Measurements from ENCODE around the gene TMEM167B.

DNA sequence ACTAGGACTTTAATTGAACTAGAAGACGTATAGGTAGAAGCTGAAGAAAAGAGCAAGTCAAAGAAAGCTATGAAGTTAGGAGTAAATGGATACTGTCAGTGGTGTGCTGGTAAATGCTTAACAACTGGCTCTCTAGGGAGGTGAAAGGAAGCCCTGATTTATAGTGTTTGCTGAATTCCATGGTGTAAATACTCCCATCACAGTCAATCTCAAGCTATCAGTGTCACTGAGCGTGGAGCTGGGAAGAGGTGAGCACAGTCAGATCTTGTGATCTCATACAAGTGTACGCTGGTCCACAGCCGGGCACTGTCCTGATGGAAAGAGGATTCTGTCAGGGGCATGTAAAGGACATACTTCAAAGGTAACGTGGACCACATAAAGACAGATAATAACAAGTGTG lies 51.7 kb downstream of the TMEM167B start:
- TF ChIP-seq, protein P1, sequence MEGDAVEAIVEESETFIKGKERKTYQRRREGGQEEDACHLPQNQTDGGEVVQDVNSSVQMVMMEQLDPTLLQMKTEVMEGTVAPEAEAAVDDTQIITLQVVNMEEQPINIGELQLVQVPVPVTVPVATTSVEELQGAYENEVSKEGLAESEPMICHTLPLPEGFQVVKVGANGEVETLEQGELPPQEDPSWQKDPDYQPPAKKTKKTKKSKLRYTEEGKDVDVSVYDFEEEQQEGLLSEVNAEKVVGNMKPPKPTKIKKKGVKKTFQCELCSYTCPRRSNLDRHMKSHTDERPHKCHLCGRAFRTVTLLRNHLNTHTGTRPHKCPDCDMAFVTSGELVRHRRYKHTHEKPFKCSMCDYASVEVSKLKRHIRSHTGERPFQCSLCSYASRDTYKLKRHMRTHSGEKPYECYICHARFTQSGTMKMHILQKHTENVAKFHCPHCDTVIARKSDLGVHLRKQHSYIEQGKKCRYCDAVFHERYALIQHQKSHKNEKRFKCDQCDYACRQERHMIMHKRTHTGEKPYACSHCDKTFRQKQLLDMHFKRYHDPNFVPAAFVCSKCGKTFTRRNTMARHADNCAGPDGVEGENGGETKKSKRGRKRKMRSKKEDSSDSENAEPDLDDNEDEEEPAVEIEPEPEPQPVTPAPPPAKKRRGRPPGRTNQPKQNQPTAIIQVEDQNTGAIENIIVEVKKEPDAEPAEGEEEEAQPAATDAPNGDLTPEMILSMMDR (conservative IDR thresholded peaks at IDR 0.05; ENCODE audit: low read depth, low read length) = no peak
- TF ChIP-seq RAD21 (IDR thresholded peaks at IDR 0.05; ENCODE audit: low read length) (no peak), MXI1 (IDR thresholded peaks at IDR 0.05; ENCODE audit: borderline replicate concordance, low read depth, low read length) (no peak), POLR2A (IDR thresholded peaks at IDR 0.05; ENCODE audit: low read depth, low read length) (no peak), CEBPB (IDR thresholded peaks at IDR 0.05; ENCODE audit: low read depth, low read length) (no peak)
- TF ChIP-seq, protein P2, sequence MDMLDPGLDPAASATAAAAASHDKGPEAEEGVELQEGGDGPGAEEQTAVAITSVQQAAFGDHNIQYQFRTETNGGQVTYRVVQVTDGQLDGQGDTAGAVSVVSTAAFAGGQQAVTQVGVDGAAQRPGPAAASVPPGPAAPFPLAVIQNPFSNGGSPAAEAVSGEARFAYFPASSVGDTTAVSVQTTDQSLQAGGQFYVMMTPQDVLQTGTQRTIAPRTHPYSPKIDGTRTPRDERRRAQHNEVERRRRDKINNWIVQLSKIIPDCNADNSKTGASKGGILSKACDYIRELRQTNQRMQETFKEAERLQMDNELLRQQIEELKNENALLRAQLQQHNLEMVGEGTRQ (IDR thresholded peaks at IDR 0.05; ENCODE audit: low read depth, low read length) = no peak
